Stimulated activated CD8-positive, alpha-beta memory T cell treated with anti-CD3 and anti-CD28 coated beads, Interleukin-15, amount 100 ng/mL, for 4 hours (primary cell): ENCODE results near the gene MAML2.

Experiments used
- DNase-seq, 2 donors: peaks; one replicate each; pipeline ENCODE4 v3.0.0-alpha.2; 2020; ENCODE audit warnings: low read depth in 2 of 2

MAML2 gene

GRCh38 chr11:96339706-96340554, 3.1 kb downstream of the MAML2 start:
- DNase-seq: no peak

DNA sequence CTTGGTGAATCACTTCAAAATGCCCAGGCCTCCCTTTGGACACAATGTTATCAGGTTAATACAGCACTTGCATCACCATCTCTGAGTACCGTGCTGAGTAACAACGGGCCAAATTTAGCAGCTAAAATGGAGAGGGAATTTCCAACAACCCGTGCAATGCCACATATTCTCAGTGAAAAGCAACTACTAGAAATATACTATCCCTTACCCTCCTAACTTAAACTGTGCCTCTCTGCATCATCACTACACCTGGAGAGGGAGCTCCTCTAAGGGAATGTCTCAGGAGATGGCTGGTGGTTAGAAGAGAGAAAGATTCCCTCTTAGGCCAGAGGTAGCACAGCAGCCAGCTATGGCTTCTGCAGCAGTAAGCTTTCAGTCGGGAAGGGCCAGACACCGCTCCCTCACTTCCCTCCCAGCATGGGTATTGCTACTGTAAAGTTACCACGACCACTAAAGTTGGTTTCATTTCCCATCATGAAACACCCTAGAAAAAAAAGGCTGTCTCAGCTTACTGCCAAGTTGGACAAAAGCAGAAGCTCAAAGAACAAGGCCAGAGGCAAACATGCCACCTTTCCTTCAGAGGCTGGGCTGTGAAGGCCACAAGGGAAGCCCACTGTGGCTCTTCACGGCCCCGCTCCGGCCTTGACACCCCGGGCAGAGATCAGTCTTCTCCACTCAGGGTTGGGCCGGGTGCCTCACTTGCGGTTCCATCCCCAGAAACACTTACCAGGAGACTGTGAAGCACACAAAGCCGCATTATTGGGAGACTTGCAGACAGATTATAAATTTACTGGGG, 3.9 kb downstream of the MAML2 start:
- peak in 1 of 2 donors; percentile 13 for DNase-seq

DNA sequence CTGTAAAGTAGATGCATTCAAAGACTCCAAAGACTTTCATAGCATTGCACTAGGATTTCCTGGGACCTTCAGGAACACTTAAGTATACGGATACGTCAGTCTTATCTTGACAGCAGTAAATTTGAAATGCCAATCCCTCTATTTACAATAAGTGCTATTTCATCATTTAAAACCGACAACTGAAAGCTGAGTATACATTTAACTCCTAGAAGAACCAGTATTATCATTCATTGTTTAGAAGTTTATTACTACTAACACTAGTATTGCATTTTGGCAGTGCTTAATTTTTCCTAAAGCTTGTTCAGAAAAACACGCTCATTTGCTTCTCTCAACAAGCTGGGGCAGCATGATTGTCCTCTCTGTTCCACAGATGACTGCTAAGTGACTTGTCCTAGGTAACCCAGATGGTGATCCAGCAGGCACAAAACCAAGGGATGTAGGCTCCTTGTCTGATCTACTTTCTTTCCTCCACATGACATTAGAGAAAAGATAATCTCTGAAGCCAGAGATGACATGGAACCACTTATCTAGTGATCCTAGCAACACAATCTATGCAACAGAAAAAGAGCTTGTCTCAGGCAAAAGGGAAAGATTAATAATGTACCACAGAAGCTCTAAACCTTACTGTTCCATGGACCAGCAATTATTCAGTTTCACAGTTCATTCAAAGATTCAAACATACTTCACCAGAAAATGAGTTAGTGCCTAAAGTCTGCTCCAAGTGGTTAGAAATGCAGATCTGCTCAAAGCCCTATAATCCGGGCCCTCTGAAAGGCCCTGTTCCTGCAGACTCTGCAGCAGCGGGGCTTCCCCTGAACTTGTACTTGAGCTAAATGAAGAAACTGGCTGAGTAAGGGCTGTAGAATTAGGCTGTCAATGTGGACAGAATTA, 5.2 kb downstream of the MAML2 start:
- no peak for DNase-seq

- DNase-seq: no peak
Measured at GRCh38 chr11:96335388-96335787, 7.6 kb downstream of the MAML2 start.

GRCh38 chr11:96334219-96334618, 8.8 kb downstream of the MAML2 start:
- DNase-seq: no peak

DNA sequence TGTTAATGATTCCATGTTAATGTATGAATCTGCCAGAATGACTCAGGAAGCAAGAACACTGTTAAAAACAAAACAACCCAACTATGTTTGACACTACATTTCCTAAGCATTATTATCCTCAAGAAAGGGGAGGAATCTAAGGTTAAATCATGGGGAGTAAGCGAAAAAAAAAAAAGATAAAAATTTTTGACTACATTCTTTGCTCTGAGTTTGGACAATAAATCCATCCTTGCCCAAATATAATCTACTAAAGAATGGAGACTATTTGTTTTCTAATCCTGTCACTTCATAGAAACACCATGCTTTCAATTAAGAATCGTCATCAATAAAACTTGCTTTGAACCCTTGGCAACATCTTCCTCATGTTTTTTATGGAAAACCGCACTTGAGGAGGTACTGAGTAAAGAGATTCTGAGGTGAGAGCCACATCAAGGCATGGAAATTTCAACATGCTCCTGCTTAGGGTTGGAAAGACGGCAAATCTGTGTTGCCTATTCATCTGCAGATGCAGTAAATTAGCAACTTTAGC, 9.7 kb downstream of the MAML2 start:
- no peak for DNase-seq

GRCh38 chr11:96332126-96332771, 10.7 kb downstream of the MAML2 start:
- DNase-seq: no peak

DNA sequence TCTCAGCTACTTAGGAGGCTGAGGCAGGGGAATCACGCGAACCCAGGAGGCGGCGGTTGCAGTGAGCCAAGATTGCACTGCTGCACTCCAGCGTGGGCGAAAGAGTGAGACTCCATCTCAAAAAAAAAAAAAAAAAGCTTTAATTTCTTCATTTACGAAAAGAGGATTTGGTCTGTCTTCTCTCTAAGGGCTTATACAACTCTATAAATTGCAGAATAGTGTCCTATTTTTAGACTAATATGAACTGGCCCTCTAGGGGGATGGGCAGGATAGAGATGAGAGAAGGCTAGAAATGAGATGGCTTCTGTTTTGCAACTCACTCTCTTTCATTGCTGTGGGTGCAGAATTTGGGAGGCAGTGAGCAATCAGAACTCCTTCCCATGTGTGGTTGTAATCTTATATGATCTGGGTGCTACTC, 11.3 kb downstream of the MAML2 start:
- no peak for DNase-seq

DNA sequence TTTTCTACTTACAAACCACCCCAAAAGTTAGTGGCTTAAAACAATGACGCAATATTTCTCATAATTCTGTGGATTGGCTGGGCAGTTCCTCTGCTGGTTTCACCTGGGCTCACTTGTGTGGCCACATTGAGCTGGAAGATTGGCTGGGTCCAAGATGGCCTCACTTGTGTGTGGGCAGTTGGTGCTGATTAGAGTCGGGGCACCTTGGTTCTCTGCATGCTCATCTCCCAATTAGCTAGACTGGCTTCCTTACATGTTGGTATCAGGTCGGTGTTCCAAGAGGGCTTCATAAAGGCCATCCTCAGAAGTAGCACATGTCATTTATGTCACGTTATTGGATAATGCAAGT, 12.5 kb downstream of the MAML2 start:
- no peak for DNase-seq

- DNase-seq: no peak
Measured at GRCh38 chr11:96329855-96330510, 13.0 kb downstream of the MAML2 start.

GRCh38 chr11:96329419-96329818, 13.6 kb downstream of the MAML2 start:
- no peak for DNase-seq

- no peak for DNase-seq
Measured at GRCh38 chr11:96328395-96329010, 14.5 kb downstream of the MAML2 start.

- no peak for DNase-seq
Measured at GRCh38 chr11:96326959-96327358, 16.0 kb downstream of the MAML2 start.

DNA sequence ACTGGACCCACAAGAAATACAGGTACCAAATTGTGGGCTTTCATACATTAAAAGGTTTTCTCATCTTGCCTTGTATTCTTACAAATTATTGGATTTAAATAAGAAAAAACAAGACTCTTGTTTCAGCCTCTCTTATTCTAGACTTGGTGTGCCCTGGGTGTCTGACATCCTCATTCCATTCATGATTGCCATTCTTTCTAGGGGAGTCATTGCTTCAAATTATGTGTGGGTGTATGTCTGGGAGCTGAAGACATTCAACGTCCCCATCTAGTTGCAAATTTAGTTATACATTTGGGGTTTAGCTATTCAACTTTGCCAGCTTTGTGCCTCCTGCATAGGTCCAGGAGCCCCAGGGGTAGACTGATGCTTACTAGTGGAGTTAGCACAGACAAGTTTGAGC, 18.1 kb downstream of the MAML2 start:
- no peak for DNase-seq

GRCh38 chr11:96323642-96323985, 19.4 kb downstream of the MAML2 start:
- DNase-seq: no peak

- no peak for DNase-seq
Measured at GRCh38 chr11:96322775-96323641, 20.0 kb downstream of the MAML2 start.

- DNase-seq: no peak
Measured at GRCh38 chr11:96321091-96321490, 21.9 kb downstream of the MAML2 start.

DNA sequence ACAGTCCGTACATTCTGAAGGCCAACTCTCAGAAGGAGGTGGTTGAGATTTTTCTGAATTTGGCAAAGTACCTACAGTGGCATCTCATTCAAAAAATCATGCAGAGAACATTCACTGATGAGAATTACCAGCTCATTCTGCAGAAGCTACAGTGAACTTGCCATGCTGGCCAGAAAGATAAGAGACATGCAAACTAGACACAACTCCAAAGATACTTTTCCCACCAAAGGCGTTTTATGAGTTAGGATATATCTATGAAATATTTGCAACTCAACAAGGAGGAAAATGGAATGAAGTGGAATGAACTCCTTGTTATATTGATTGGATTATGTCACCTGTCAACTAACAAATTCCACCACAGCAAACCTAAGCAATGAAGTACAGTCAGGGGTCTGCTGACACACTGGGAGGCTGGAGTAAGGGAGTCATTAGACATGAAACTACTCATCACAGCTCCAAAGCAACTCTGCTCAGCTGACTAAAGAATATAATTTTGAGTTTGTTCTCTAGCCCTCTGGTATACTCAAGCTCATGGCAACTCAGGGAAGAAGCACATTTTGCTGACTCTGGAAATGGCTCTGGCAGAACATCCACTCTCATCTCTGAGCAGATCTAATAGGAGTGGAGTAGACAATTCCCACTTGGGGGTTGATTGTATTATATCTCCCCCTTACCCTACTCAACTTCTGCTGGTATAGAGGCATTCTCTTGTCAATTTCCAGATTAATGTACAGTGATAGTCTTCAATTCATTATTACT, 22.9 kb downstream of the MAML2 start:
- no peak for DNase-seq

DNA sequence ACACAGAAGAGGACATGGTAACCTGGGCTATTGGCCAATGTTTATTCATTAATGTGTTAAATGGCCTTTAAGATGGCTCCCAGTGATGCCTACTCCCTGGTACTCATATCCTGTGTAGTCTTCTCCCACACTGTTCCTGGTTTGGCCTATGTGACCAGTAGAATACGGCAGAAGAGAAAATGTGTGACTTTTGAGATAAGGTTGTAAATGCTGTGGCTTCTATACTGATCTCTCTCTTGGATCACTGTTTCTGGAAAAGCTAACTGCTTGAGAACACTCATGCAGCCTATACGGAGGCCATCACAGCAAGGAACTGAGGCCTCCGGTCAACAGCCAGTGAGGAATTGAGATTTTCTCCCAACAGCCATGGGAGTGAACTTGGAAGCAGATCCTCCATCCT, 24.1 kb downstream of the MAML2 start:
- DNase-seq: no peak
